HepG2 (cell line): ENCODE data around the gene SCGB1D2. TPM values are rescaled to one million over a fixed set of nuclear protein-coding genes. Genes with fewer than 3 reads are reported as not detected.
A peak's percentile ranks its signal among the peaks of the same experiment; 100 is the strongest.

ENCODE experiments used
- CAMTA2 ChIP-seq: sonication (generic); formaldehyde crosslinking; IDR thresholded peaks from 2 replicates; pipeline ENCODE4 v1.4.0; 2020; ENCODE audit warnings: mild to moderate bottlenecking, missing genetic modification reagents, borderline replicate concordance
- HES4 ChIP-seq: sonication (generic); formaldehyde crosslinking; IDR thresholded peaks from 2 replicates; pipeline ENCODE4 v1.9.0; 2021; ENCODE audit warnings: mild to moderate bottlenecking, missing genetic modification reagents, borderline replicate concordance
- KDM2A ChIP-seq: sonication (generic); formaldehyde crosslinking; IDR thresholded peaks from 2 replicates; pipeline ENCODE4 v1.4.0; 2020; ENCODE audit warnings: low read depth, missing genetic modification reagents, borderline replicate concordance
- NFKB2 ChIP-seq: sonication (generic); formaldehyde crosslinking; IDR thresholded peaks from 2 replicates; pipeline ENCODE4 v1.4.0; 2020; ENCODE audit warnings: missing genetic modification reagents, borderline replicate concordance
- NFRKB ChIP-seq: fragments of 450-650 bp; IDR thresholded peaks from 2 replicates; pipeline ENCODE4 v1.6.1; 2017
- PCBP2 ChIP-seq: fragments of 200-400 bp; formaldehyde crosslinking; optimal IDR thresholded peaks from 2 replicates; pipeline ENCODE3; 2018; ENCODE audit warnings: low read length, low read depth; ENCODE audit not compliant: poor library complexity, severe bottlenecking
- PHF5A ChIP-seq: IDR thresholded peaks from one replicate; pipeline ENCODE4 v1.6.1; 2018; ENCODE audit warnings: low read depth, missing genetic modification reagents; ENCODE audit not compliant: unreplicated experiment
- PITX1 ChIP-seq: sonication (generic); formaldehyde crosslinking; IDR thresholded peaks from 2 replicates; pipeline ENCODE4 v1.5.1; 2020; ENCODE audit warnings: mild to moderate bottlenecking, missing genetic modification reagents
- REL ChIP-seq: sonication (generic); formaldehyde crosslinking; conservative IDR thresholded peaks from 2 replicates; pipeline ENCODE4 v1.8.0; 2022; ENCODE audit warnings: mild to moderate bottlenecking, missing genetic modification reagents, moderate library complexity
- REXO4 ChIP-seq: sonication (generic); formaldehyde crosslinking; IDR thresholded peaks from 2 replicates; pipeline ENCODE4 v1.8.0; 2022; ENCODE audit warnings: missing genetic modification reagents, mild to moderate bottlenecking, borderline replicate concordance
- ZBTB20 ChIP-seq: sonication (generic); formaldehyde crosslinking; IDR thresholded peaks from 2 replicates; pipeline ENCODE4 v1.8.1; 2023; ENCODE audit warnings: missing genetic modification reagents, low read depth, mild to moderate bottlenecking, borderline replicate concordance
- ZBTB38 ChIP-seq: sonication (generic); formaldehyde crosslinking; IDR thresholded peaks from 2 replicates; pipeline ENCODE4 v1.5.1; 2020; ENCODE audit warnings: mild to moderate bottlenecking, missing genetic modification reagents
- ZNF12 ChIP-seq: sonication (generic); formaldehyde crosslinking; IDR thresholded peaks from 2 replicates; pipeline ENCODE4 v1.5.0; 2020; ENCODE audit warnings: missing genetic modification reagents
- ZNF205 ChIP-seq: IDR thresholded peaks from 2 replicates; pipeline ENCODE4 v1.6.1; 2018; ENCODE audit warnings: missing biosample characterization, missing genetic modification reagents
- ZNF263 ChIP-seq: sonication (generic); formaldehyde crosslinking; IDR thresholded peaks from 2 replicates; pipeline ENCODE4 v1.4.0; 2020; ENCODE audit warnings: missing genetic modification reagents
- ZNF350 ChIP-seq: sonication (generic); formaldehyde crosslinking; IDR thresholded peaks from 2 replicates; pipeline ENCODE4 v1.4.0; 2020; ENCODE audit warnings: mild to moderate bottlenecking, low read depth, missing genetic modification reagents, borderline replicate concordance
- ZNF354B ChIP-seq: sonication (generic); formaldehyde crosslinking; IDR thresholded peaks from 2 replicates; pipeline ENCODE4 v1.8.0; 2022; ENCODE audit warnings: mild to moderate bottlenecking, missing genetic modification reagents
- ZNF484 ChIP-seq: sonication (generic); formaldehyde crosslinking; IDR thresholded peaks from 2 replicates; pipeline ENCODE4 v1.5.1; 2020; ENCODE audit warnings: mild to moderate bottlenecking, low read depth, missing genetic modification reagents, borderline replicate concordance
- ZNF7 ChIP-seq: IDR thresholded peaks from 2 replicates; pipeline ENCODE4 v1.6.1; 2016; ENCODE audit warnings: missing biosample characterization, missing genetic modification reagents
- ZSCAN22 ChIP-seq: sonication (generic); formaldehyde crosslinking; IDR thresholded peaks from 2 replicates; pipeline ENCODE4 v1.4.0; 2020; ENCODE audit warnings: mild to moderate bottlenecking, missing genetic modification reagents
- polyA plus RNA-seq, 8 experiments: library from polyadenylated mRNA; depleted of rRNA in 3 of 8; stranded (reverse) in 7 of 8; unstranded in 1 of 8; fragments of >200 nt; fragmentation: Illumina TruSeq in 4 of 8; extraction: Trizol in 4 of 8; gene quantifications; 2 replicates each; pipeline versions ENCODE4 v1.2.1 to v1.2.3, GENCODE V29; 2011 to 2016; ENCODE audit warnings: low read depth in 4 of 8, missing spikeins in 1 of 8, mixed read lengths in 1 of 8; ENCODE audit not compliant: insufficient read depth in 1 of 8
- total RNA-seq, 5 experiments: library from RNA; depleted of rRNA; stranded (reverse); fragments of >200 nt; fragmentation: Illumina TruSeq; extraction: Trizol; gene quantifications; 2 replicates each; pipeline ENCODE4 v1.2.3, GENCODE V29; 2016; ENCODE audit warnings: low read depth in 1 of 5
- TF ChIP-seq, protein P1 (sequence below): IDR thresholded peaks from 2 replicates; pipeline ENCODE4 v1.6.1; 2018; ENCODE audit warnings: missing genetic modification reagents
- TF ChIP-seq, protein P2 (sequence below): sonication (generic); formaldehyde crosslinking; IDR thresholded peaks from 2 replicates; pipeline ENCODE4 v1.4.0; 2020; ENCODE audit warnings: mild to moderate bottlenecking, missing genetic modification reagents
- TF ChIP-seq, protein P3 (sequence below): sonication (generic); formaldehyde crosslinking; IDR thresholded peaks from 2 replicates; pipeline ENCODE4 v1.4.0; 2020; ENCODE audit warnings: missing genetic modification reagents

Gene SCGB1D2
- total and polyA plus RNA-seq, 2 of the 13 experiments (the other 11 are each of a cell fraction or from before 2014, with no cell fraction given) = not detected

DNA sequence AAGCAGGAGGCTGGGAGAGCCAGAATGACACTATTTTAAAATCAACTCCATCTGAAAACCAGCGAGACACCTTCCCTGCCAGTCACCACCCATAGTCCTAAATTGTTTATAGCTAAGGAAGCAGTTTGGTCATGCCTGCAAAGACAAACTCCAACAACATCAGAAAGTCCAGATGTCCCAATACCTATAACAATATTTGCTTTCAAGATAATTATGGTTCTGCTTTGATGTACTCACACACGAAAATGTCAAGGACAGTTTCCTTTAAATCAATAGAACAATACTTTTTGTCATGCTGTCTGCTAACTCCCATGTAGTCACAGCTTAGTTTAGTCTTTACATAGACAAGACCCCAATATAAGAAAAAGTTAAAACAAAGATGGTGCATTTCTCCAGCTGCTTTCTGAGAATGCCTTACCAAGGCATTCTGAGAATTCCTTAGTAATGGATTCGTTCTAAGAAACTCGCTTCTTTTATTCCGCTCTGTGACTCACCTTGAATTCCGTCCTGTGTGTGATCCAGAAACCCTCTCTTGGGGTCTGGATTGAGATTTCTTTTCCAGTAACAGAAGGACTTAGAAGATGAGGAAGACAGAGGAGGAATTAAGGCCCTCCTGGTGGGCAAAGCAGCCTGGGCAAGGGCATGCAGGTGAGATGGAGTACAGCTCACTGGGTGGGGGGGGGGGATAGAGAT is 18.4 kb downstream of the SCGB1D2 start (continued):
- TF ChIP-seq KDM2A (no peak), ZNF350 (CRISPR knock-in tag) (no peak), HES4 (no peak), ZBTB38 (CRISPR knock-in tag) (no peak), ZNF354B (no peak), NFRKB (no peak), ZNF263 (CRISPR knock-in tag) (no peak), ZNF12 (peak; percentile 87), PITX1 (CRISPR knock-in tag) (peak; percentile 87), ZNF7 (CRISPR knock-in tag) (no peak), PHF5A (peak; percentile 85), ZBTB20 (CRISPR knock-in tag) (peak; percentile 87), REL (CRISPR knock-in tag) (no peak), NFKB2 (no peak), CAMTA2 (CRISPR knock-in tag) (no peak), ZSCAN22 (no peak), REXO4 (CRISPR knock-in tag) (no peak), ZNF205 (no peak), ZNF484 (CRISPR knock-in tag) (no peak), PCBP2 (no peak)
- TF ChIP-seq, protein P1, sequence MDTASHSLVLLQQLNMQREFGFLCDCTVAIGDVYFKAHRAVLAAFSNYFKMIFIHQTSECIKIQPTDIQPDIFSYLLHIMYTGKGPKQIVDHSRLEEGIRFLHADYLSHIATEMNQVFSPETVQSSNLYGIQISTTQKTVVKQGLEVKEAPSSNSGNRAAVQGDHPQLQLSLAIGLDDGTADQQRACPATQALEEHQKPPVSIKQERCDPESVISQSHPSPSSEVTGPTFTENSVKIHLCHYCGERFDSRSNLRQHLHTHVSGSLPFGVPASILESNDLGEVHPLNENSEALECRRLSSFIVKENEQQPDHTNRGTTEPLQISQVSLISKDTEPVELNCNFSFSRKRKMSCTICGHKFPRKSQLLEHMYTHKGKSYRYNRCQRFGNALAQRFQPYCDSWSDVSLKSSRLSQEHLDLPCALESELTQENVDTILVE = peak; percentile 81
- TF ChIP-seq, protein P2, sequence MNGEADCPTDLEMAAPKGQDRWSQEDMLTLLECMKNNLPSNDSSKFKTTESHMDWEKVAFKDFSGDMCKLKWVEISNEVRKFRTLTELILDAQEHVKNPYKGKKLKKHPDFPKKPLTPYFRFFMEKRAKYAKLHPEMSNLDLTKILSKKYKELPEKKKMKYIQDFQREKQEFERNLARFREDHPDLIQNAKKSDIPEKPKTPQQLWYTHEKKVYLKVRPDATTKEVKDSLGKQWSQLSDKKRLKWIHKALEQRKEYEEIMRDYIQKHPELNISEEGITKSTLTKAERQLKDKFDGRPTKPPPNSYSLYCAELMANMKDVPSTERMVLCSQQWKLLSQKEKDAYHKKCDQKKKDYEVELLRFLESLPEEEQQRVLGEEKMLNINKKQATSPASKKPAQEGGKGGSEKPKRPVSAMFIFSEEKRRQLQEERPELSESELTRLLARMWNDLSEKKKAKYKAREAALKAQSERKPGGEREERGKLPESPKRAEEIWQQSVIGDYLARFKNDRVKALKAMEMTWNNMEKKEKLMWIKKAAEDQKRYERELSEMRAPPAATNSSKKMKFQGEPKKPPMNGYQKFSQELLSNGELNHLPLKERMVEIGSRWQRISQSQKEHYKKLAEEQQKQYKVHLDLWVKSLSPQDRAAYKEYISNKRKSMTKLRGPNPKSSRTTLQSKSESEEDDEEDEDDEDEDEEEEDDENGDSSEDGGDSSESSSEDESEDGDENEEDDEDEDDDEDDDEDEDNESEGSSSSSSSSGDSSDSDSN (CRISPR knock-in tag) = no peak
- TF ChIP-seq, protein P3, sequence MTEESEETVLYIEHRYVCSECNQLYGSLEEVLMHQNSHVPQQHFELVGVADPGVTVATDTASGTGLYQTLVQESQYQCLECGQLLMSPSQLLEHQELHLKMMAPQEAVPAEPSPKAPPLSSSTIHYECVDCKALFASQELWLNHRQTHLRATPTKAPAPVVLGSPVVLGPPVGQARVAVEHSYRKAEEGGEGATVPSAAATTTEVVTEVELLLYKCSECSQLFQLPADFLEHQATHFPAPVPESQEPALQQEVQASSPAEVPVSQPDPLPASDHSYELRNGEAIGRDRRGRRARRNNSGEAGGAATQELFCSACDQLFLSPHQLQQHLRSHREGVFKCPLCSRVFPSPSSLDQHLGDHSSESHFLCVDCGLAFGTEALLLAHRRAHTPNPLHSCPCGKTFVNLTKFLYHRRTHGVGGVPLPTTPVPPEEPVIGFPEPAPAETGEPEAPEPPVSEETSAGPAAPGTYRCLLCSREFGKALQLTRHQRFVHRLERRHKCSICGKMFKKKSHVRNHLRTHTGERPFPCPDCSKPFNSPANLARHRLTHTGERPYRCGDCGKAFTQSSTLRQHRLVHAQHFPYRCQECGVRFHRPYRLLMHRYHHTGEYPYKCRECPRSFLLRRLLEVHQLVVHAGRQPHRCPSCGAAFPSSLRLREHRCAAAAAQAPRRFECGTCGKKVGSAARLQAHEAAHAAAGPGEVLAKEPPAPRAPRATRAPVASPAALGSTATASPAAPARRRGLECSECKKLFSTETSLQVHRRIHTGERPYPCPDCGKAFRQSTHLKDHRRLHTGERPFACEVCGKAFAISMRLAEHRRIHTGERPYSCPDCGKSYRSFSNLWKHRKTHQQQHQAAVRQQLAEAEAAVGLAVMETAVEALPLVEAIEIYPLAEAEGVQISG (CRISPR knock-in tag) = no peak
